Ovary (tissue), 9 donors: ENCODE measurements around the gene UPB1. TPM values are rescaled to one million over a fixed set of nuclear protein-coding genes. Genes with fewer than 3 reads are reported as not detected.
A peak's percentile ranks its signal among the peaks of the same experiment; 100 is the strongest.
"Not testable (repeated sequence)": the region's sequence is repeated elsewhere in the genome, so short reads cannot be mapped to it uniquely, and the experiment has no call there.

Source experiments
- DNase-seq, 5 donors: peaks; one replicate each; pipeline ENCODE4 v3.0.0-alpha.2; 2019 to 2020
- H3K27ac ChIP-seq, 2 donors: fragments of 200-600 bp; one replicate each; pipeline versions ENCODE4 v1.5.1 to v1.8.0; 2019 to 2022
- H3K27me3 ChIP-seq: fragments of 200-600 bp; one replicate; pipeline ENCODE4 v1.8.0; 2022
- H3K36me3 ChIP-seq: fragments of 200-600 bp; sonication (generic); one replicate; pipeline ENCODE4 v1.5.1; 2019
- H3K4me1 ChIP-seq: one replicate; pipeline ENCODE4 v1.8.1; 2013; ENCODE audit warnings: mild to moderate bottlenecking, moderate library complexity; ENCODE audit not compliant: insufficient read depth
- H3K4me3 ChIP-seq: fragments of 200-600 bp; sonication (generic); one replicate; pipeline ENCODE4 v1.5.1; 2017
- H3K9me3 ChIP-seq, 2 donors: fragments of 200-600 bp in 1 of 2; sonication (generic) in 1 of 2; one replicate each; pipeline versions ENCODE4 v1.5.1 to v1.8.1; 2013 to 2019; ENCODE audit warnings: mild to moderate bottlenecking in 1 of 2, moderate library complexity in 1 of 2
- CTCF ChIP-seq, 3 donors: fragments of 450-650 bp in 2 of 3; fragments of 200-600 bp in 1 of 3; IDR thresholded peaks; one replicate each; pipeline versions ENCODE4 v1.5.1 to v1.8.0; 2016 to 2022; ENCODE audit warnings: antibody characterized with exemption in 3 of 3, mild to moderate bottlenecking in 1 of 3
- EP300 ChIP-seq: sonication (generic); formaldehyde crosslinking; IDR thresholded peaks from one replicate; pipeline ENCODE4 v1.6.1; 2017; ENCODE audit warnings: antibody characterized with exemption
- POLR2A ChIP-seq: fragments of 450-650 bp; IDR thresholded peaks from one replicate; pipeline ENCODE4 v1.6.1; 2017; ENCODE audit warnings: antibody characterized with exemption, mild to moderate bottlenecking, moderate library complexity
- WGBS, 3 donors: extraction: QIAGEN DNeasy Blood & Tissue Kit in 1 of 3; methylation state at CpG; one replicate each; pipeline versions ENCODE4 v1.1.5 to v1.1.7; 2013 to 2017; 5-methylcytosine and 5-hydroxymethylcytosine counted together
- intact Hi-C, 4 donors: fragments of 100-400 bp; cut with DNase I; formaldehyde crosslinking; loops; one replicate each; pipeline versions ENCODE4 v1.11.0 to v1.15.1; 2022 to 2023
- polyA plus RNA-seq, 2 donors: library from polyadenylated mRNA; stranded (reverse); fragments of 200-250 nt in 1 of 2; fragments of 350-450 nt in 1 of 2; fragmentation: Illumina TruSeq in 1 of 2; extraction: RNeasy Lipid Tissue Mini Kit (QIAGEN cat#74804) in 1 of 2; gene quantifications; one replicate each; pipeline ENCODE4 v1.2.3, GENCODE V29; 2013 to 2014
- total RNA-seq, 7 donors: library from RNA; depleted of rRNA in 2 of 7; stranded (reverse); fragments of >200 nt in 2 of 7; fragmentation: NEBNext Ultra II Directional in 3 of 7; extraction: Animal tissue kit (Norgen Biotek cat#: 25700) in 3 of 7; gene quantifications; one replicate each; pipeline versions ENCODE4 v1.1.0 to v1.2.4, GENCODE V29; 2016 to 2023
- donor health status: DM: no; HTN: no; CAD: no; lungs with moderate emphysema.
- donor health status: DM: no; HTN: no; CAD: no.
- donor health status: Bipolar disorder and iron deficiency.
- donor health status: DM: yes; HTN: yes; CAD: no.
- donor health status: DM: no; HTN: no; CAD: no.
- donor health status: DM: yes; HTN: yes; CAD: no.

Gene UPB1
- total and polyA plus RNA-seq, 9 donors: 0.15 to 1.2 (median 0.33) TPM; not detected in 2

- DNase-seq: peak; percentile 65 to 79 (median 68)
- Histone ChIP-seq H3K27me3 (no peaks in the 10 kb centered on the region), H3K27ac (no peak overlapping the region), H3K4me1 (peaks cover 1% of the 10 kb centered on the region), H3K36me3 (no peaks in the 10 kb centered on the region), H3K4me3 (no peak overlapping the region), H3K9me3 (no peaks in the 10 kb centered on the region)
- TF ChIP-seq POLR2A (no peak), CTCF (IDR thresholded peaks at IDR 0.05) (peak; percentile 44 to 74 (median 55))
- WGBS, 3 donors: 12 to 21% (median 17%) methylated on average over 12 of the region's 12 CpGs
- intact Hi-C loops: loop anchor here in 3 of 4 donors (2.0 to 10.0 kb wide), 3 partner anchors 101 to 201 kb away; no protein-coding TSS in a partner anchor
Measured at GRCh38 chr22:24525416-24526037, 30.4 kb downstream of the UPB1 start.

- DNase-seq: no peak
- TF ChIP-seq CTCF (IDR thresholded peaks at IDR 0.05) (no peak), EP300 (no peak), POLR2A (no peak)
- 80 to 85% (median 82%) methylated on average over 2 of the region's 2 CpGs for WGBS, 3 donors
- H3K27me3 ChIP-seq: no peaks in the 10 kb centered on the region
- intact Hi-C loops: loop anchor here in 3 of 4 donors (5.0 to 10.0 kb wide), 2 partner anchors 104 to 201 kb away; no protein-coding TSS in a partner anchor
- no peak overlapping the region for H3K27ac ChIP-seq
- peaks cover 1% of the 10 kb centered on the region for H3K4me1 ChIP-seq
- H3K36me3 ChIP-seq: no peaks in the 10 kb centered on the region
- no peak overlapping the region for H3K4me3 ChIP-seq
- no peaks in the 10 kb centered on the region for H3K9me3 ChIP-seq
Measured at GRCh38 chr22:24526191-24526590, 31.1 kb downstream of the UPB1 start.

GRCh38 chr22:24529898-24530297, 34.8 kb downstream of the UPB1 start:
- peaks cover 1% of the 10 kb centered on the region for H3K4me1 ChIP-seq
- H3K4me3 ChIP-seq: no peak overlapping the region
- WGBS, 3 donors: 75 to 86% (median 79%) methylated on average over 2 of the region's 2 CpGs
- H3K9me3 ChIP-seq: no peaks in the 10 kb centered on the region
- no peaks in the 10 kb centered on the region for H3K27me3 ChIP-seq
- no peak for DNase-seq
- no peak for TF ChIP-seq CTCF (IDR thresholded peaks at IDR 0.05)
- TF ChIP-seq POLR2A: no peak
- no peak for TF ChIP-seq EP300
- intact Hi-C loops: loop anchor here in 3 of 4 donors (5.0 to 10.0 kb wide), 2 partner anchors 108 to 205 kb away; no protein-coding TSS in a partner anchor
- no peaks in the 10 kb centered on the region for H3K36me3 ChIP-seq
- no peak overlapping the region for H3K27ac ChIP-seq

- H3K4me3 ChIP-seq, H3K27ac ChIP-seq, DNase-seq, intact Hi-C loops, H3K4me1 ChIP-seq, H3K36me3 ChIP-seq, H3K27me3 ChIP-seq, H3K9me3 ChIP-seq: not testable (repeated sequence)
- 77 to 91% (median 82%) methylated on average over 3 of the region's 3 CpGs for WGBS, 3 donors
Measured at GRCh38 chr22:24530968-24531367, 35.8 kb downstream of the UPB1 start.

GRCh38 chr22:24532075-24532474, 36.9 kb downstream of the UPB1 start:
- Histone ChIP-seq H3K27ac (no peak overlapping the region), H3K4me3 (no peak overlapping the region), H3K27me3 (no peaks in the 10 kb centered on the region), H3K4me1 (no peaks in the 10 kb centered on the region), H3K36me3 (no peaks in the 10 kb centered on the region), H3K9me3 (no peaks in the 10 kb centered on the region)
- TF ChIP-seq EP300 (no peak), POLR2A (no peak), CTCF (IDR thresholded peaks at IDR 0.05) (no peak)
- intact Hi-C loops: no loop called here
- WGBS, 3 donors: 89 to 100% (median 96%) methylated on average over 1 of the region's 1 CpG
- no peak for DNase-seq
